ENCODE results near the gene TMEM184A. TPM values are rescaled to one million over a fixed set of nuclear protein-coding genes. Genes with fewer than 3 reads are reported as not detected.
A peak's percentile ranks its signal among the peaks of the same experiment; 100 is the strongest.
"Not testable (repeated sequence)": the region's sequence is repeated elsewhere in the genome, so short reads cannot be mapped to it uniquely, and the experiment has no call there.

TMEM184A gene
- total and polyA plus RNA-seq, 4 experiments from 2014 or later: not detected

DNA sequence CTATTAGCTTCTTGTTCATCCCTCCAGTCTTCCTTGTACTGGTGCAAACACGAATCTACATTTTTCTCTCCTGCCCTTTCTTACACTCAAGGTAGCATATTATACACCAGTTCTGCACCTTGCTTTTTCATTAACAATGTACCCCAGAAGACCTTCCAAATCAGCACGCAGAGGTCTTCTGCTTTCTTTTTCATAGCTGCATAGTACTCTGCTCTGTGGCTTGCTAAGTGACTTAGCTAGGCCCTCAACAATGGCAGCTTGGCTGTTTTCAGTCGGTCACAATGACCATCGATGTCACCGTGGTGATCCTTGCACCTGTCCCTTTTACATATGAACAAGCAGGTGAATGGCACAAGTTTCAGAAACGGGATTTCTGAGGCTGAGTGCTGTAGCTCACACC, 30.6 kb downstream of the TMEM184A start:
- H3K36me3 ChIP-seq (ENCODE audit: insufficient read depth, low read length): no peaks in the 10 kb centered on the region
- peak in 1 of 5 donors; percentile 5 for DNase-seq
- Mint-ChIP-seq H3K27me3 (peaks cover 2 to 5% of the 10 kb centered on the region in 2 donors), H3K4me3 (no peak overlapping the region), H3K4me1 (peaks cover 0 to 5% (median 0%) of the 10 kb centered on the region in 4 donors), H3K27ac (peak overlapping the region in 2 of 7 donors; percentile 5 to 14), H3K9me3 (peaks cover 0 to 2% (median 0%) of the 10 kb centered on the region in 8 donors), H3K36me3 (no peaks in the 10 kb centered on the region)
- POLR2A ChIA-PET (ENCODE audit: partially characterized antibody): no interaction called here
- H3K27me3 ChIP-seq (ENCODE audit: insufficient read depth, low read length): peaks cover 4% of the 10 kb centered on the region
- CTCF ChIA-PET (ENCODE audit: partially characterized antibody): no interaction called here
- peaks cover 6% of the 10 kb centered on the region for H3K4me1 ChIP-seq (ENCODE audit: insufficient read depth, low read length)
- H3K9me3 ChIP-seq (ENCODE audit: control insufficient read depth in 1 of 2, low read length in 2 of 2): no peaks in the 10 kb centered on the region
- no peak overlapping the region for H3K4me3 ChIP-seq (ENCODE audit: low read length in 2 of 2)
- no peak overlapping the region for H3K27ac ChIP-seq (ENCODE audit: low read depth, low read length)
- intact Hi-C loops (cut with micrococcal nuclease): no loop called here

DNA sequence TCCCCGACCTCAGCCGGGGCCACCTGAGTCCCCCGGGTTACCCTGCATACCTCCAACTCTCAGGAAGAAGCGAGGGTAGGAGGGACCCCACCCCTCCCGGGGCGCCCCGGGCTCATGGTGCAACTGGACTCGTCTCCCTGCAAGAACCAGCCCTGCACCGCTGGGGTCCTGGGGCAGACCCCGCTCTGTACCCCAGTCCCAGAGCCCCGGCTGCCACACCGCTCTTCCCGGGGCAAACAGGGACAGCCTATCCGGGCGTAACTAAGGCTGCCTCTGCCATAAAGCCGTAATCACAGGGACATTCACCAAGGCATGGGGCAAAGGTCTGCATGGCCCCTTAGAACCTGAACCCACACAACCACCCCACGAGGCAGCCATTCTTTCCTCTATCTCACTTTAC, 32.2 kb downstream of the TMEM184A start:
- Mint-ChIP-seq H3K36me3 (no peaks in the 10 kb centered on the region), H3K27me3 (peaks cover 2 to 5% of the 10 kb centered on the region in 2 donors), H3K4me1 (no peaks in the 10 kb centered on the region), H3K27ac (no peak overlapping the region), H3K9me3 (peaks cover 0 to 12% (median 4%) of the 10 kb centered on the region in 8 donors), H3K4me3 (no peak overlapping the region)
- no peaks in the 10 kb centered on the region for H3K9me3 ChIP-seq (ENCODE audit: control insufficient read depth in 1 of 2, low read length in 2 of 2)
- H3K36me3 ChIP-seq (ENCODE audit: insufficient read depth, low read length): no peaks in the 10 kb centered on the region
- peak in 1 of 5 donors; percentile 25 for DNase-seq
- CTCF ChIA-PET (ENCODE audit: partially characterized antibody): no interaction called here
- intact Hi-C loops (cut with micrococcal nuclease): no loop called here
- POLR2A ChIA-PET (ENCODE audit: partially characterized antibody): no interaction called here
- no peaks in the 10 kb centered on the region for H3K4me1 ChIP-seq (ENCODE audit: insufficient read depth, low read length)
- H3K27ac ChIP-seq (ENCODE audit: low read depth, low read length): no peak overlapping the region
- no peak overlapping the region for H3K4me3 ChIP-seq (ENCODE audit: low read length in 2 of 2)
- peaks cover 4% of the 10 kb centered on the region for H3K27me3 ChIP-seq (ENCODE audit: insufficient read depth, low read length)

DNA sequence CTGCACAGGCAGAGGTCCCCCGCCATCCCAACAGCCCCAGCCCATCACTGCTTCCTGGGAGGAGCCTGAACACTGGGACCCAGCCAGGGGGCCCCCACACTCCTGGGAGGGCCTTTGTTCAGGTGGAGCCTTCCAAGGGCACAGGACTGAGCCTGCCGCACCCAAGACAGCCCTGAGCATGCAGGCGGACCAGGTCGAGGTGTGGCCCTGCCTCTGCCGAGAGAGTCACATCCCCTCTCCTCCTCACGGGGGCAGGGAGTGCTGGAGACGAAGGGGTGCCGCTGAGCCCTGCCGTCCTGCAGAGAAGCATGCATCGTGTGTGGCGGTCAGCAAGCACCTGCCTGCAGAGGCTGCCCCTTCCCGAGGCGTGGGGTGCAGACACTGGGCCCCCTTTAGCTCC, 32.8 kb downstream of the TMEM184A start:
- Mint-ChIP-seq H3K36me3 (no peaks in the 10 kb centered on the region), H3K27ac (no peak overlapping the region), H3K4me1 (no peaks in the 10 kb centered on the region), H3K4me3 (no peak overlapping the region), H3K27me3 (peaks cover 2 to 5% of the 10 kb centered on the region in 2 donors), H3K9me3 (peaks cover 0 to 15% (median 4%) of the 10 kb centered on the region in 8 donors)
- peaks cover 4% of the 10 kb centered on the region for H3K27me3 ChIP-seq (ENCODE audit: insufficient read depth, low read length)
- ChIA-PET CTCF (ENCODE audit: partially characterized antibody) (no interaction called here), POLR2A (ENCODE audit: partially characterized antibody) (no interaction called here)
- H3K27ac ChIP-seq (ENCODE audit: low read depth, low read length): no peak overlapping the region
- no peak overlapping the region for H3K4me3 ChIP-seq (ENCODE audit: low read length in 2 of 2)
- no peaks in the 10 kb centered on the region for H3K9me3 ChIP-seq (ENCODE audit: control insufficient read depth in 1 of 2, low read length in 2 of 2)
- H3K36me3 ChIP-seq (ENCODE audit: insufficient read depth, low read length): no peaks in the 10 kb centered on the region
- DNase-seq: no peak
- H3K4me1 ChIP-seq (ENCODE audit: insufficient read depth, low read length): no peaks in the 10 kb centered on the region
- intact Hi-C loops (cut with micrococcal nuclease): no loop called here

DNA sequence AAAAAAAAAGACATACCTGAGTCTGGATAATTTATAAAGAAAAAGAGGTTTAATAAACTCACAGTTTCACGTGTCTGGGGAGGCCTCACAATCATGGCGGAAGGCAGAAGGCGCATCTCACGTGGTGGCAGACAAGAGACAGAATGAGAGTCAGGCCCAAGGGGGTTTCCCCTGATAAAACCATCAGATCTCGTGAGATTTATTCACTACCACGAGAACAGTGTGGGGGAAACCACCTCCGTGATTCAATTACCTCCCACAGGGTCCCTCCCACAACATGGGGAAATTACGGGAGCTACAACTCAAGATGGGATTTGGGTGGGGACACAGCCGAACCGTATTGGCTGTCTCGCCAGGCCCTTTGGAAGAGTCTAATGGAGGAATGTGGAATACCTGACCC, 34.5 kb downstream of the TMEM184A start:
- DNase-seq: peak in 1 of 5 donors; percentile 58
- Mint-ChIP-seq H3K4me1 (no peaks in the 10 kb centered on the region), H3K9me3 (peaks cover 0 to 15% (median 4%) of the 10 kb centered on the region in 8 donors), H3K36me3 (no peaks in the 10 kb centered on the region), H3K4me3 (no peak overlapping the region), H3K27me3 (peaks cover 0 to under 1% of the 10 kb centered on the region in 2 donors), H3K27ac (peak overlapping the region in 1 of 7 donors; percentile 41)
- no peak overlapping the region for H3K27ac ChIP-seq (ENCODE audit: low read depth, low read length)
- no peaks in the 10 kb centered on the region for H3K36me3 ChIP-seq (ENCODE audit: insufficient read depth, low read length)
- no peaks in the 10 kb centered on the region for H3K9me3 ChIP-seq (ENCODE audit: control insufficient read depth in 1 of 2, low read length in 2 of 2)
- POLR2A ChIA-PET (ENCODE audit: partially characterized antibody): no interaction called here
- H3K4me3 ChIP-seq (ENCODE audit: low read length in 2 of 2): no peak overlapping the region
- CTCF ChIA-PET (ENCODE audit: partially characterized antibody): no interaction called here
- no peaks in the 10 kb centered on the region for H3K4me1 ChIP-seq (ENCODE audit: insufficient read depth, low read length)
- peaks cover 2% of the 10 kb centered on the region for H3K27me3 ChIP-seq (ENCODE audit: insufficient read depth, low read length)
- intact Hi-C loops (cut with micrococcal nuclease): no loop called here

DNA sequence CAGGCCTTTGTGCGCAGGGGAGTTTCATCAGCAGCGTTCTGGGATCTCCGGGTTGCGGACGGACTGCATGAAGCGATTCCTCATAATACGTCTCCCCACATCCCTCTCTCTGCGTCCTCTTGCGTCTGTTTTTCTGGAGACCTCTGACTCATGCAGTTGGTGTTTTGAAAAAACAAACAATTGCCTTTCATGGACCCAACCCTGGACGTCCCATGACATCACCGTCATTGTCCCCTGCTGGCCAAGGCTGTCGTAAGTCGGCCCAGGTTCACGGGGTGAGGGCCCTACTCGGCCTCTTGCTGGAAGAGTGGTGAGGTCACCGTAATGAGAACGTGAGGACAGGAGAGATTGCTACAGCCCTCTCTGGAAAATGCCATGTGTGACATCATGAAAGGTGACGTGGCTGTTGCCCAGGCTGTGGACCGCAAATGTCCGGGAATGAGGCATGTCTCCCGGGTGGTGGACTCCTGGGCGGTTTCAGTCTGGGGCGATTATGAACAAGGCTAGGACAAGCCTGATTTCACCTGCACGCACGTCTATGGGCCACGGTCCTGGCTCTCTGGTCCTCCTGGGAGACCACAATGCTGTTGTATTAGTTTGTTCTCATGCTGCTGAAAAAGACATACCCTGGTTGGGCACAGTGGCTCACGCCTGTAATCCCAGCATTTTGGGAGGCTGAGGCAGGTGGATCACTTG, 35.3 kb downstream of the TMEM184A start:
- Mint-ChIP-seq H3K27ac (no peak overlapping the region), H3K27me3 (no peaks in the 10 kb centered on the region), H3K4me1 (no peaks in the 10 kb centered on the region), H3K9me3 (peaks cover 0 to 15% (median 4%) of the 10 kb centered on the region in 8 donors), H3K4me3 (no peak overlapping the region), H3K36me3 (no peaks in the 10 kb centered on the region)
- Histone ChIP-seq H3K27me3 (ENCODE audit: insufficient read depth, low read length) (no peaks in the 10 kb centered on the region), H3K27ac (ENCODE audit: low read depth, low read length) (no peak overlapping the region), H3K9me3 (ENCODE audit: control insufficient read depth in 1 of 2, low read length in 2 of 2) (no peaks in the 10 kb centered on the region), H3K4me3 (ENCODE audit: low read length in 2 of 2) (no peak overlapping the region), H3K4me1 (ENCODE audit: insufficient read depth, low read length) (no peaks in the 10 kb centered on the region), H3K36me3 (ENCODE audit: insufficient read depth, low read length) (no peaks in the 10 kb centered on the region)
- peak in 1 of 5 donors; percentile 23 for DNase-seq
- ChIA-PET POLR2A (ENCODE audit: partially characterized antibody) (no interaction called here), CTCF (ENCODE audit: partially characterized antibody) (no interaction called here)
- intact Hi-C loops (cut with micrococcal nuclease): no loop called here

DNA sequence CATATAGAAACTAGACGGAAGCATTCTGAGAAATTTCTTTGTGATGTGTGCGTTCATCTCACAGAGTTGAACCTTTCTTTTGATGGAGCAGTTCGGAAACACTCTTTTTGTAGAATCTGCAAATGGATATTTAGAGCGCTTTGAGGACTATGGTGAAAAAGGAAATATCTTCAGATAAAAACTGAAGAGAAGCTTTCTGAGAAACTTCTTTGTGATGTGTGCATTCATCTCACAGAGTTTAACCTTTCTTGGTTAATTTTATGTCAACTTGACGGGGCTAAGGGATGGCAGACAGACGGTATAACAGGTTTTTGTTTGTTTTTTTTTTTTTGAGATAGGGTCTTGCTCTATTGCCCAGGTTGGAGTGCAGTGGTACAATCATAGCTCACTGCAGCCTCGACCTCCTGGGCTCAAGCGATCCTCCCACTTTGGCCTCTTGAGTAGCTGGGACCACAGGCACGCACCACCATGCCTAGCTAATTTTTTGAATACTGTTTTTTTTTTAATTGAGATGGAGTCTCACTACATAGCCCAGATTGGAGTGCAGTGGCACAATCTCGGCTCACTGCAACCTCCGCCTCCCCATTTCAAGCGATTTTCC, 36.6 kb downstream of the TMEM184A start:
- H3K27me3 ChIP-seq (ENCODE audit: insufficient read depth, low read length); H3K4me1 Mint-ChIP-seq; H3K36me3 ChIP-seq (ENCODE audit: insufficient read depth, low read length); H3K36me3 Mint-ChIP-seq; H3K27me3 Mint-ChIP-seq; POLR2A ChIA-PET (ENCODE audit: partially characterized antibody); intact Hi-C loops (cut with micrococcal nuclease); H3K4me3 ChIP-seq (ENCODE audit: low read length in 2 of 2); H3K9me3 ChIP-seq (ENCODE audit: control insufficient read depth in 1 of 2, low read length in 2 of 2); H3K27ac ChIP-seq (ENCODE audit: low read depth, low read length); H3K4me3 Mint-ChIP-seq; DNase-seq; H3K27ac Mint-ChIP-seq; H3K4me1 ChIP-seq (ENCODE audit: insufficient read depth, low read length): not testable (repeated sequence)
- peaks cover 0 to 15% (median 4%) of the 10 kb centered on the region in 8 donors for H3K9me3 Mint-ChIP-seq
- CTCF ChIA-PET (ENCODE audit: partially characterized antibody): interaction anchor here (1.8 kb wide), 1 partner anchor 37 kb away, joined by 4 read pairs; the partner anchor contains the start of gene TMEM184A

DNA sequence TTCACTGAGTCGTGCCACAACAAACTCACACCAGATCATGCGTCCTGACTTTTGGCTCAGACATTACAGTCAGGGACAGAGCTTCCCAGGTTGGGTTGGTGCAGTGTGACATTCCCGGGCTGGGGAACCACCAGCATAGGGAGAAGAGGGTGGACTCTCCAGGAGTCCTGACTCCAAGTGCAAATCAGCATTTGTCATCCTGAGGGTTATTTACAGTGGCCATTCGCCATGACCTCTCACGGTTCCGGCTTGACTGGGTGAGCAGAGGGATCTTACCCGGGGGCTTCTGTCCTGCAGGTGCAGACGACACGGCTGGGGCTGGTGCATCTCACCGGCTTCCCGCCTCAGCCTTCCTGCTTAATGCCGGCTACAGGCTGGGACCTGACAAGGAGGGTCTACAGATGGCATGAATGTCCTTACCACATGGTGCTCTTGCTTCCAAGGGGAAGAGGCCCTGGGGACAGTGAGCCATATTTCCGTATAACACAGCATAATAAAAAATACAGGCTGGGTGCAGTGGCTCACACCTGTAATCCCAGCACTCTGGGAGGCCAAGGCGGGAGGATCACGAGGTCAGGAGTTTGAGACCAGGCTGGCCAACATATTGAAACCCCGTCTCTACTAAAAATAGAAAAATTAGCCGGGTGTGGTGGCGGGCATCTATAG, 39.3 kb downstream of the TMEM184A start:
- intact Hi-C loops (cut with micrococcal nuclease): no loop called here
- no peak overlapping the region for H3K27ac ChIP-seq (ENCODE audit: low read depth, low read length)
- peaks cover 0 to 15% (median 4%) of the 10 kb centered on the region in 8 donors for H3K9me3 Mint-ChIP-seq
- no peak overlapping the region for H3K4me3 ChIP-seq (ENCODE audit: low read length in 2 of 2)
- no peaks in the 10 kb centered on the region for H3K9me3 ChIP-seq (ENCODE audit: control insufficient read depth in 1 of 2, low read length in 2 of 2)
- peaks cover 2 to 22% (median 10%) of the 10 kb centered on the region in 4 donors for H3K4me1 Mint-ChIP-seq
- DNase-seq: peak in 1 of 5 donors; percentile 16
- H3K27me3 ChIP-seq (ENCODE audit: insufficient read depth, low read length): no peaks in the 10 kb centered on the region
- no peaks in the 10 kb centered on the region for H3K36me3 Mint-ChIP-seq
- POLR2A ChIA-PET (ENCODE audit: partially characterized antibody): no interaction called here
- no peaks in the 10 kb centered on the region for H3K27me3 Mint-ChIP-seq
- peaks cover 19% of the 10 kb centered on the region for H3K4me1 ChIP-seq (ENCODE audit: insufficient read depth, low read length)
- CTCF ChIA-PET (ENCODE audit: partially characterized antibody): interaction anchor here (0.9 kb wide), 1 partner anchor 43 kb away, joined by 4 read pairs; no protein-coding TSS in a partner anchor
- no peak overlapping the region for H3K4me3 Mint-ChIP-seq
- no peaks in the 10 kb centered on the region for H3K36me3 ChIP-seq (ENCODE audit: insufficient read depth, low read length)
- H3K27ac Mint-ChIP-seq: no peak overlapping the region

Measured in CD4-positive, alpha-beta memory T cell (primary cell).